GM18498 (cell line): ENCODE results near the gene AUTS2.

Experiments used
- ATAC-seq: cut with Tn5 transposase; IDR thresholded peaks from one replicate; pipeline ENCODE4 v1.9.1; 2021; ENCODE audit warnings: mild to moderate bottlenecking, moderate library complexity; ENCODE audit not compliant: unreplicated experiment

Gene AUTS2

DNA sequence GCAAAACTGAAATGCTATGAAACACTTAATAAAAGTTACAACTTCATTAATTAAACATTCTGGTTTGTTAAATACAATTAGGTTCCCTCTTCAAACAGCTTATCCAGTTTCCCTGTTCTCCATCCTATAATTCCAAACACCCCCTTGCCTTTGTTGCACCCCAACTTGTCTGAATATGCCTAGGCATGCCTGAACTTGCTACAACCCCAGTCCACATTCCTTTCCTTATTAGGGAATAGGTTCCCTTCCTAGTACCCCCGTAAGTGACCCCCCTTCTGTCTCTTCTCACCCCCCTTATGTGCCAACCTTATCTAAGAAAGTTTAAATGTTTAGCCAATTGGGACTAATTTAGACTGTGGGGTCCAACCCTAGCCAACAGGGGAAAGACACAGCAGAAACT, 1238.0 kb downstream of the AUTS2 start:
- ATAC-seq: no peak

DNA sequence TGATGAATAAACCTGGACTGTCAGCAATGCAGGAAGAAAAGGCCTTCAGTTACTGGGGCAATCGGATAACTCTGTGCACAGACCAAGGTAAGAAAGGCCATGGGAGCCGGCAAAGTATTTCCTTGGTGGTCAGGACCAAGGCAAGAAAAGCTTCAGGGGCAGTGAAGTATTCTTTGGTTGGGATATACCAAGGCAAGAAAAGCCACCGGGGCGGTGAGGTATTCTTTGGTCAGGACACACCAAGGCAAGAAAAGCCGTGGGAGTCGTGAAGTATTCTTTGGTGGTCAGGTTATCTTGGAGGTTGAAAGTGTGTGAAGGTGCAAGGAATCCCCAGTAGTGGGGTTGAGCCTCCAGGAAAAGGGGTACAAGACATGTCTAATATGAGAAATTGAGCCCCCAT, 1238.7 kb downstream of the AUTS2 start:
- no peak for ATAC-seq

DNA sequence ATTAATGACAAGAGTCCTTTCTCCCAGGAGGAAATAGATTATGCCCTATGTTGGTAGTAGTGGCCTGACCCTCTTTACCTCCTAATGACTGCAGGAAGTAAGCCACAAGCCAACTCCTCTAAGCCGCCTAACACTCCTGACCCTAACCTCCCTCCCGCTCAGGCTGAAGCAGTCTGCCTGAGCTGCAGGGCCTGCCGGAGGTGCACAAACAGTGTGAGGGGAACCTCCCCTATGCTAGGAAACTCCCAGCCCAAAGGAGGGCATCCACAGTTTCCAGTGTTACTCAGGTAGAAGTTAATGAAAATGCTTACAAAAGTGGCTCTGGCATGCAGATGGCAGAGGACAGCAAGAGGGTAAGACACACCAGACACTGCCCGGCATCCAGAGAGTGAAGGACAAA, 1239.3 kb downstream of the AUTS2 start:
- ATAC-seq: no peak

DNA sequence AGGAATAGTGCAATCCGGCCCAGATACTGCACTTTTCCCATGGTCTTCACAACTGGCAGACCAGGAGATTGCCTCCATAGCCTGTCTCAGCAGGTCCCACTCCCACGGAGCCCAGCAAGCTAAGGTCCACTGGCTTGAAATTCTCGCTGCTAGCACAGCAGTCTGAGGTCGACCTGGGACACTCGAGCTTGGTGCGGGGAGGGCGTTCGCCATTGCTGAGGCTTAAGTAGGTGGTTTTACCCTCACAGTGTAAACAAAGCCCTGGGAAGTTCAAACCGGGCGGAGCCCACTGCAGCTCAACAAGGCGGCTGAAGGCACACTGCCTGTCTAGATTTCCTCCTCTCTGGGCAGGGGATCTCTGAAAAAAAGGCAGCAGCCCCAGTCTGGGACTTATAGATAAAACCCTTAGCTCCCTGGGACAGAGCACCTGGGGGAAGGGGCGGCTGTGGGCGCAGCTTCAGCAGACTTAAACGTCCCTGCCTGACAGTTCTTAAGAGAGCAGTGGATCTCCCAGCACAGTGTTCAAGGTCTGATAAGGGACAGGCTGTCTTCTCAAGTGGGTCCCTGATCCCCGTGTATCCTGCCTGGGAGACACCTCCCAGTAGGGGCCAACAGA, 1240.1 kb downstream of the AUTS2 start:
- no peak for ATAC-seq
